OCI-LY1 (cell line): ENCODE results near the gene NUDCD3.

Experiments used
- EZH2 ChIP-seq: fragments of 200-600 bp; sonication (generic), shearing (Covaris generic); IDR thresholded peaks from 2 replicates; pipeline ENCODE4 v1.8.0; 2017; ENCODE audit warnings: borderline replicate concordance, mixed run types, mild to moderate bottlenecking, antibody characterized with exemption, low read length, moderate library complexity, mixed read lengths
- TF ChIP-seq, protein P1 (sequence below): fragments of 200-600 bp; sonication (generic), shearing (Covaris generic); IDR thresholded peaks from 2 replicates; pipeline ENCODE4 v1.5.1; 2017; ENCODE audit warnings: mild to moderate bottlenecking, antibody characterized with exemption, low read length, moderate library complexity, mixed read lengths

- TF ChIP-seq, protein P1, sequence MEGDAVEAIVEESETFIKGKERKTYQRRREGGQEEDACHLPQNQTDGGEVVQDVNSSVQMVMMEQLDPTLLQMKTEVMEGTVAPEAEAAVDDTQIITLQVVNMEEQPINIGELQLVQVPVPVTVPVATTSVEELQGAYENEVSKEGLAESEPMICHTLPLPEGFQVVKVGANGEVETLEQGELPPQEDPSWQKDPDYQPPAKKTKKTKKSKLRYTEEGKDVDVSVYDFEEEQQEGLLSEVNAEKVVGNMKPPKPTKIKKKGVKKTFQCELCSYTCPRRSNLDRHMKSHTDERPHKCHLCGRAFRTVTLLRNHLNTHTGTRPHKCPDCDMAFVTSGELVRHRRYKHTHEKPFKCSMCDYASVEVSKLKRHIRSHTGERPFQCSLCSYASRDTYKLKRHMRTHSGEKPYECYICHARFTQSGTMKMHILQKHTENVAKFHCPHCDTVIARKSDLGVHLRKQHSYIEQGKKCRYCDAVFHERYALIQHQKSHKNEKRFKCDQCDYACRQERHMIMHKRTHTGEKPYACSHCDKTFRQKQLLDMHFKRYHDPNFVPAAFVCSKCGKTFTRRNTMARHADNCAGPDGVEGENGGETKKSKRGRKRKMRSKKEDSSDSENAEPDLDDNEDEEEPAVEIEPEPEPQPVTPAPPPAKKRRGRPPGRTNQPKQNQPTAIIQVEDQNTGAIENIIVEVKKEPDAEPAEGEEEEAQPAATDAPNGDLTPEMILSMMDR: no peak
- TF ChIP-seq EZH2: no peak
Observed at GRCh38 chr7:44390701-44391100, 99.8 kb downstream of the NUDCD3 start.
